Activated CD4-positive, alpha-beta T cell treated with anti-CD3 and anti-CD28 coated beads, Interleukin-2, amount 50 U/mL, for 1 hour (primary cell): ENCODE measurements around the gene GOLGA2.
A peak's percentile ranks its signal among the peaks of the same experiment; 100 is the strongest.
"Not testable (repeated sequence)": the region's sequence is repeated elsewhere in the genome, so short reads cannot be mapped to it uniquely, and the experiment has no call there.

Experiments
- DNase-seq: peaks from one replicate; pipeline ENCODE4 v3.0.0-alpha.2; 2020

GOLGA2 gene

GRCh38 chr9:128232528-128233428, 43.0 kb downstream of the GOLGA2 start:
- no peak for DNase-seq

GRCh38 chr9:128231638-128232527, 43.9 kb downstream of the GOLGA2 start:
- DNase-seq: no peak

- DNase-seq: not testable (repeated sequence)
These were observed 44.9 kb downstream of the GOLGA2 start for GRCh38 chr9:128230897-128231296.

- no peak for DNase-seq
These were observed 49.4 kb downstream of the GOLGA2 start for GRCh38 chr9:128226412-128226801.

- no peak for DNase-seq
These were observed 49.9 kb downstream of the GOLGA2 start for GRCh38 chr9:128225770-128226411.

- no peak for DNase-seq
These were observed 50.9 kb downstream of the GOLGA2 start for GRCh38 chr9:128224877-128225276.

- no peak for DNase-seq
These were observed 52.7 kb downstream of the GOLGA2 start for GRCh38 chr9:128222880-128223670.

- DNase-seq: no peak
These were observed 53.8 kb downstream of the GOLGA2 start for GRCh38 chr9:128222026-128222425.

- no peak for DNase-seq
These were observed 56.0 kb downstream of the GOLGA2 start for GRCh38 chr9:128219831-128220230.

- peak; percentile 87 for DNase-seq
These were observed 57.1 kb downstream of the GOLGA2 start for GRCh38 chr9:128218518-128219389.

GRCh38 chr9:128218172-128218517, 57.7 kb downstream of the GOLGA2 start:
- DNase-seq: no peak

GRCh38 chr9:128216781-128217553, 58.8 kb downstream of the GOLGA2 start:
- no peak for DNase-seq

- no peak for DNase-seq
These were observed 60.1 kb downstream of the GOLGA2 start for GRCh38 chr9:128215491-128216409.

GRCh38 chr9:128214571-128215490, 61.0 kb downstream of the GOLGA2 start:
- no peak for DNase-seq

GRCh38 chr9:128213746-128214497, 61.9 kb downstream of the GOLGA2 start:
- DNase-seq: no peak

- no peak for DNase-seq
These were observed 63.9 kb downstream of the GOLGA2 start for GRCh38 chr9:128211981-128212281.

- no peak for DNase-seq
These were observed 64.4 kb downstream of the GOLGA2 start for GRCh38 chr9:128211186-128211980.
